ENCODE data around the gene DYNC1LI1.
"Not testable (repeated sequence)": the region's sequence is repeated elsewhere in the genome, so short reads cannot be mapped to it uniquely, and the experiment has no call there.

Gene DYNC1LI1

DNA sequence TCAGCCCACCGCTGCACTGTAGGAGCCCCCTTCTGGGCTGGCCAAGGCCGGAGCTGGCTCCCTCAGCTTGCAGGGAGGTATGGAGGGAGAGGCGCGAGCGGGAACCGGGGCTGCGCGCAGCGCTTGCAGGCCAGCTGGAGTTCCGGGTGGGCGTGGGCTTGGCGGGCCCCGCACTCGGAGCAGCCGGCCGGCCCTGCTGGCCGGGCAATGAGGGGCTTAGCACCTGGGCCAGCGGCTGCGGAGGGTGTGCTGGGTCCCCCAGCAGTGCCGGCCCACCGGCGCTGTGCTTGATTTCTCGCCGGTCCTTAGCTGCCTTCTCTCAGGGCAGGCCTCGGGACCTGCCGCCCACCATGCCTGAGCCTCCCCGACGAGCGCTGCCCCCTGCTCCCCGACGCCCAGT, 8.0 kb upstream of the DYNC1LI1 start:
- FAIRE-seq, result not testable (repeated sequence)

DNA sequence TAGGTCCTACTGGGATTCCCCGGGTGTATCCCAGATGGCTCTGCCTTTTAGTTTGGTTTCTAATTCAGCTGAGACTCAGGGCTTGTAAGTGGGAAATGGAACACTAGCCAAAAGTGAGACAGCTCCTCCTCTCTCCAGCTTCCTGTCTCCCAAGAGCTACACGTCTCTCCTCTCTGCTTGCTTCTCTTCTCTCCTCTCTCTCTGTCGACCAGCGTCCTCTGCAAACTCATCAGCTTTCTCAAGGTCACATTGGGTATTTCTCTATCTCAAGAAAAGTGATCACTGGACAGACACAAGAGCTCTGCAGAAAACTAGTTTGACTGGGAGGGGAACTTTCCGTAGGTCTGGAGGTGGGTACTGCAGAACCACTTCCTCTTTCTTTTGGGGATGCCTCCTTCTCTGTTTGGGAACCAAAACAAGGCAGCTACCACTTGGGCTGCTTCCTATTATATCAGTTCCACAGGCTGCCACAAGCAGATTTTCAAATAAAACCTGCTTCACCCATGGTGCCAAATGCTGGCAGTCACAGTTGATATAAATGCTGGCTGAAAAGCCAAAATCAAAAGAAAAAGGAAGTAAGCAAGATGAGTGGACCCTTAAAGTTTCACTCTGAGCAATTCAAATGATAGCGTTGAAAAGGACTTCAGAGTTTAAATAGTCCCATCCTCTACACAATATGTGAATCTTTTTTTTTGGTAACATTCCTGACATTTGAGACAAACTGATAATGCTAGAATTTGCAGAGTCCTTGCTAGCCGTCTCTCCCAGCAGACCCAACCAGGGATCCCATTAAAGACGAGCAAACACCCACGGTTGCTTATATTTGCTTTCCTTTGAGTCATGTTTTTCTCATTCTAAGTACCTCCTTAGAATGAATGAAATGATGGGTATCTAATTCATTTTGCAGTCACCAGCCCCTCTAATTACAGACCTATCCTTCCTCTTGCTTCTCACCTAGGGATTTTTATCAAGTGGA, 7.2 kb upstream of the DYNC1LI1 start:
- no peak for FAIRE-seq

DNA sequence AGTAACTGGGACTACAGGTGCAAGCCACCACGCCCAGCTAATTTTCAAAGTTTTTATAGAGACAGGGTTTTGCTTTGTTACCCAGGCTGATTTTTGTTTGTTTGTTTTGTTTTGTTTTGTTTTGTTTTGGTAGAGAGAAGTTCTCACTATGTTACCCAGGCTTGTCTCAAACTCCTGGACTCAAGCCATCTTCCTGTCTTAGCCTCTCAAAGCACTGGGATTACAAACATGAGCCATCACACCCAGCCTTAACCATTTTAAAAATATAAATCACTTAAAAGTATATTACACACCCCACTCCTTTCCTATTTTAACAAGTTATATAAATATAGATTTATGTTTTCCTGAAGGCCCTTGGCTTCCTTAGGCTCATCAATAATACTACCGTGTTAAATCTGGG, 6.5 kb upstream of the DYNC1LI1 start:
- no peak for FAIRE-seq

DNA sequence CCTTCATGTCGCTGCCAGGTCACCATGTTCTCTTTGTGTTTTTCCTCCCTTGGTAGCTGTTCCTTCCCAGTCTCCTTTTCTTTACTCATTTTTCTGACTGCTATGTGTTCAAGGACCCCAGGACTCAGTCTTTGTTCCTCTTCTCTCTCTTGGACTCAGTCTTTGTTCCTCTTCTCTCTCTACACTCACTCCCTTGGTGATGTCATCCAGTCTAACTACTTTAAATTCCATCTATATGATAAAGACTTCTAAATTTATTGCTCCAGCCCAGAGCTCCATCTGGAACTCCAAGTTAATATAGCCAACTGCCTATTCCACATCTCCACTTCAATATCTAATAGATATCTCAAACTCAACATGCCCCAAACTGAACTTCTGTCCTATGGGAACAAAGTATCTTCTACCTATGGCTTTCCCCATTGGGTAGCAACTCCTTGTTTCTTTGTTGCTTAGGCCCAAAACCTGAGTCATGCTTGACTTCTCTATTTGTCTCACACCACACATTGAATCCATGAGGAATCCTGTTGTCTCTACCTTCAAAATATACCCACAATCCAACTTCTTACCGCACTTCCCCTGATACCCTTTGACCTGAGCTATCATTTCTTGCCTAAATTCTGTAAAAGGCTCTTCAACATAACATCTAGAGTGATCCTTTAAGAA, 4.9 kb upstream of the DYNC1LI1 start:
- FAIRE-seq, result no peak

DNA sequence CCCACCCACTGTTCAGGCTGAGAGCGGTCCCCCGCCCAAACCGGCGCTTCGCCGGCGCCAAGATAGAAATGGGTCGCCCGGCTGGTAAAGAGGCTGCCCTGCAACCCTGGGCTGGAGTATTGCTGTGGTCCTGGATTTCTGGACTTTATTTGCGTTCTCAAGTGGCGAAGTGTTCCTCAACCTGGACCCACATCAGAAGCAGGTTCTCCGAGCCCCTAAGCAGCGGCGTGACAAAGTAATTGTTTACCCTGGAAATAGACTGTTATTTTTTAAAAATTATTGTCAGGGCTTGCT, 481 bp upstream of the DYNC1LI1 start:
- FAIRE-seq, result no peak

DNA sequence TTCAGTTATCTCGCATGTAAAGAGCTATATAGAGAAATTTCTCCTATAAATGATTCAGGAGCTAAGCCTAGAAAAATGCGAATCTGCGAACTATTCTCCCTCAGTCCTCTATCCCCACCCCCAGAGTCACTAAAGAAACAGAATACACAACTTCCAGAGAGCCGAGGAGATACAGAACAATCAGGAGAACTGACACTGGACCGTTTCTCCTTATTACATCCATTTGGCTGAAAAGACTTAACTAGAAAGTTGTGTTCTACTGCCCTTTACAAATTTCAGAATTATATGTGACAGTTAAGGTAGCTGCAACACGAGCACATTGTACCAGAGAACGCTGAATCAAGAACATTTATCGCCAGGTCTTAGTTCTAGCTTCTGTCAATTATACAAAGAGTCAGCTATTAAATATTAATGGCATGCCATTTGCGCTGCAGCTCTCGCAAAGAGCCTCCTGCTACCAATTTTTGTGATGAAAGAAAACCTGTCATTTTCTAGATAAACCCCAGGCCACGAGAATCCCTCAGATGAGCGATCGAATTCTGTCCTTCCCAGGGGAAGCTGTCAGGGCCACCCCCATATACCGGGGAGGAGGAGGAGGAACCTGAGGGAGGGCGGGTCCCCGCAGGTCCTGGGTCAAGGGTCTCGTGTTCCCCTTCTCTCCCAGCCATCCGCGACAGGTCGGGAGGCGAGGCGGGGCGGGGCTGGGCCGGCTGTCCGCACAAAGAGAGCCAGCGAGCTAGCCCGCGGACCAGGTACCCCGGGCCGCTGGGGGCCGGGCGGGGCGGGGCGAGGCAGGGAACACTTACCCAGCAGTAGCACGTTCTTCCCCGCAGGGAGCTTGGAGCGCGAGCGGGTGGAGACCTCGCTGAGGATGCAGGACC, 878 bp downstream of the DYNC1LI1 start:
- no peak for FAIRE-seq

DNA sequence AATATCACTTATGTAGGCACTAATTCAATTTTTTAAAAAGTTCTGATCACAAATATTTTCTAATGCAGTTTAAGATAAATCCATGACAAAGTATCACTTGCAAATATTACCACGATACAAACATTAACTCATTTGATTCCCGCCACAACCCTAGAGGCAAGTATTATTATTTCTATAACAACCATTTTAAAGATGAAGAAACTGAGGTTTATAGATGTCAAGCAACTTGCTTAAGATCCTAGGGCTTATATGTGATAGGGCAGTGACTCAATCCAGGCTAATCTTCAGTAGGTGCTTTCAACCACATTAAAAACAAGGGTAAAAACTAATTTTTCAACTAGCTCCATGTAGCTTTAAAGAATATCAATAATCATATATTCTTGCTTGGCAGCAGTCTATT, 1.7 kb downstream of the DYNC1LI1 start:
- FAIRE-seq, result no peak

DNA sequence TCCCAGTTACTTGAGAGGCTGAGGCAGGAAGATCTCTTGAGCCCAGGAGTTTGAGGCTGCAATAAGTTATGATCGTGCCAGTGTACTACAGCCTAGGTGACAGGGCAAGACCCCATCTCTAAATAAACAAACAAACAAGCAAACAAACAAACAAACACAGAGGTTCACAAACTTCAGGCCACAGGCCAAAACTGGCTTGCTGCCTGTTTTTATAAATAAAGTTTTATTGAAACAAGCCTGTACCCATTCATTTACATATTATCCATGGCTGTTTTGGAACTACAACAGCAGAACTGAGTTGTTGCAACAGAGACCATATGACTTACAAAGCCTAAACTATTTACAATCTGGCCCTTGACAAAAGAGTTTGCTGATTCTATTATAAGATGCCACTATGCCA, 6.5 kb downstream of the DYNC1LI1 start:
- FAIRE-seq, result no peak

DNA sequence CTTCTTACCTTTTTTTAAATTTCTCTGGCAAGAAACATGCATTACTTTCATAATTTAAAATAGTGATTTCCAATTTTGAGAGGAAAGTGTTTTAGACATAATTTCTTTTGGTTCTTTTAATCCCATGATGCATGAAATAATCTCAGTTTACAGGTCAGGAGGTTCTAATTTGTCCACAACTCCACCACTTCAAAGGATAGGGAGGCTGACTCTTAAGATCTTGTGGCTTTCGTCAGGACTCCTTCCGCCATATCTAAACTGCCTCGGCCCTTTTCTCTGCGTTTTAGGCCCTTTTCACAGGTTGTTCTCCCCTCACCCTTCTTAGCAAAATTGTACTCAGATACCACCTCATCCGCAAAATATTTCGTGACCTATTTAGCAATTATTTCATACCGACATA, 8.0 kb downstream of the DYNC1LI1 start:
- FAIRE-seq, result no peak

DNA sequence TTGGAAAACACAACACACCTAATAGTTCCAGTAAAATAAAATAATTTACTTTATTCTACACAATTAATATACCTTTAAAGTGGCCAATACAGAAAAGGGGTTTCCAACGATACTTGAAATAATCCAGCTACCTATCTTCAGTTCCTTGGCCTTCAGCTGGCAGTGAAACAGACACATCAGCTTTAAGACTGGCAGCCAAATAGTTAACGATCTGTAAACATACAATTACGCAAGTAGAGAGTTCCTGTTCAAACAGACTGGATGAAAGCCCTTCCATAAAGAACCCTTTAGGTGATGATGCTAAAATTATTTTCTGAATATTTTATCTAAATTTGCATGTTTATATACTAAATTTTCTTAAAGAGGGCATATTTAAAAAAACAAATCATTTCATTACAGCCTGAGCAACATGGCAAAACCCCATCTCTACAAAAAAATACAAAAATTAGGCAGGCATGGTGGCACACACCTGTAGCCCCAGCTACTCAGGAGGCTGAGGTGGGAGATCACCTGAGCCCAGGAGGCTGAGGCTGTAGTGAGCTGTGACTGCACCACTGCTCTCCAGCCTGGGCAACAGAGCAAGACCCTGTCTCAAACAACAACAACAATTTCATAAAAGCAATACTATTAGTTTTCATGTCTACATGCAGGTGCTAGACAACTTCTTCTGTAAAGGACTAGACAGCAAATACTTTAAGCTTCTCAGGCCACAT, 12.9 kb downstream of the DYNC1LI1 start:
- FAIRE-seq, result no peak

DNA sequence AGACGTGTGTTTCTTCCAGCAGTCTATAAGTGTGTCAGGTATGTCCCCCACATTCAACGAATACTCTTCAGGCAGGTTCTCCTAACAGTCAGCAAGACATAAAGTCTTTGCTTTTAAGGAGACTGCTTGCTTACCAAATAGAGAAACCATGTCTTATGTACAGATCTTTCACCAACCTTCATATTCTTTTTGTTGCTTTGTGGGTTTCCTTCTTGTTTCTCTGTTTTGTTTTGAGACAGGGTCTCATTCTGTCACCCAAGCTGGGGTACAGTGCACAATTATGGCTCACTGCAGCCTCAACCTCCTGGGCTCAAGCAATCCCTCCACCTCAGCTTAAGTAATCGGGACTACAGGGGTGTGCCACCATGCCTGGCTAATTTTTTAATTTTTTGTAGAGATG, 14.3 kb downstream of the DYNC1LI1 start:
- no peak for FAIRE-seq

DNA sequence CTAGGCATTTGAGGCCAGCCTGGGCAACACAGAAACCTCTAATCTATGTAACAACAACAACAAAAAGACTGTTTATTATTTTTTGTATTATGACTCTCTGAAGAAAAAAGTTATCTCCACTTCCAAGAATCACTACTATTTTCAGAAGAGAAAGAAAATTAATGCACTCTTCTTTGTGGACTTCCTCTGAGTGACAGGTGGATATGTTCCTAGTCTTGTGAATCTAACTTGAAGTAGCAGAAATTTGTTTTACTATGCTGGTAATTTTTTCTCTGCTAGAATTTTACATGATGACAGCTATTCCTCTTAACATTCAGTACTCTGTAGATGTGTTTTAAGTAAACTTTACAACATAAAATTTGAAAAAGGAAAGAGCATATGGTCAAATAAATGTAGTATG, 16.7 kb downstream of the DYNC1LI1 start:
- FAIRE-seq, result peak; percentile 37

DNA sequence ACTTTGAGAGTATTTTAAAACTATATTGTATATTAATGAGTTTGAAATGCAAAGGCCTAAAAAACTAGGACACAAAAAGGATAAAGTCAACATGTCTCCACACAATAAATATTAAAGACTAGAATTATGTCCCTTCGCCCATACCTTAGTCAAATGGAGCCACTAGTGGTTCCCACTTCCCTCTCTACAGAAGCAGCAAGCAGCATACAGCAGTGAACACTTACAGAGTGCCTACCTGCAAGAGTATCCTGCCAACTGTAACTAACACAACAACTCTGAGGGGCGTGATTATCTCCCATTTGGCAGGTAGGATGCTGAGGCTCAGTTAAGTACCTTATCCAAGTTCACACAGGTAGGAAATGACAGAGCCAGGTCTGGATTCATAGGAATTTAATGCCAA, 17.2 kb downstream of the DYNC1LI1 start:
- no peak for FAIRE-seq

DNA sequence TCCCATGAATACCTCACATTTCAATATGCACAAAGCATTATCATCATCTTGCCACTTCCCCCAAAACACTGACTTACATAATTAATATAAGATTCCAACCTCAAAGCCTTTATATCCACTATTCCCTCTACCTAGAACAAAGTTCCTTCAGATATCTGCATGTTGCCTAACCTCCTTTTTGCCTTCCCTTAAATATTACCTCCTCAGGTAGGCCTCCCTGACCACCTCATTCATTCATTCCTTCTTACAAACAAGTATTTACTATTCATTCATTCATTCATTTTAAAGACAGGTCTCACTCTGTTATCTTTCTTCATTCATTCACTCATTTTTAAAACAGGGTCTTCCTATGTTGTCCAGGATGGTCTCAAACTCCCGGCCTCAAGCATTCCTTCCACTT, 18.6 kb downstream of the DYNC1LI1 start:
- FAIRE-seq, result no peak

DNA sequence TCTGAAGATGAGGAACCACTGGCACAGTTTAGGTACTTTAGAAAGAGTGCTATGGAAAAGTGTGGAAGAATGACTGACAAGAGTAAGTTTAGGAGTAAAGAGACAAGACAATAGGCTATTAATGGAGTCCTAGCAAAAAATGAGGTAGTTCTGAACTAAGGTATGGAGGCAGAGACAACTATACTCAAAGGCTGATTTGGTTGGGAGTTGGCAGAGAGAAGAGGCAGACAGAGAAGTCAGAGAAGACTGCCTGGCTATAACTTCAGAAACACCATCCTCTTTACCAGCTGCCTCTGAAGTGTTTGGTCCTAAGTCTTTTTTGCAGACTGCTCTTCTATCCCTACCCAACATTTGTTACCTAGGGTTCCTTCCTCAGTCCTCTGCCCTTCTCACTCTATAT, 19.2 kb downstream of the DYNC1LI1 start:
- FAIRE-seq, result no peak

DNA sequence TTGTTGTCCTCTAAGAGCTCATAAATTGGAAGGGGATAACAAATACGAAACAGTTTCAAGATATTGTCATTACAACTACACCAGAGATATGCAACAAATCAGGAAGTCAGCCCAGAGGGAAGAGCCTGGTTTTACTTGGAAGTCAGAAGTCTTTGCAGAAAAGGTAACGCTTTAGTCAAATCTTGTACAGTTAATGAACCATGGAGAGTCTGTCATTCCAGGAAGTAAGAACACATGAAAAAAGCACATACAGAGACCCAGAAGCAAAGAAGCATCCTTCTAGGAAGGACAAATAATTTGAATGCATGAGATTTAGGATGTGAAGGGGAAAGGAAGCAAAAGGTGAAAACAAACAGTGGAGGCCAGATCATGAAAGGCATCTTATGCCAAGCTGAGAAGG, 19.6 kb downstream of the DYNC1LI1 start:
- FAIRE-seq, result no peak

DNA sequence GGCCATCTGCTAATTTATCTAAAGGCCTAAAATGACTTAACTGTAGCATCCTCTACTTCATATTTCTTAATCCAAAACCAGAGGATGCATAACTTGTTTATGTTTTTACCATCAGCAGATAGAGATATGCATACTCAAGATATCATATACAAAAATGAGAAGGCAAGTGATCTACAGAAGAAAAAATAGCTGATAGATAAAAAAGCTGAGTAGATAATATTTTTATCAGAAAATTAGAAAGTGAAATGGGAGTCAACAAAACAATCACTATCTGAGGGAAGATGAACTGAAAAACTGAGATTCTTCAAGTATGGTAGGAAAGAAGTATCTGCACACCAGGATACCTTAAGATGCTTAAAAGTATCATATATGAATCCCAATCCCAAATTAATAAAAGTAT, 25.4 kb downstream of the DYNC1LI1 start:
- FAIRE-seq, result no peak

DNA sequence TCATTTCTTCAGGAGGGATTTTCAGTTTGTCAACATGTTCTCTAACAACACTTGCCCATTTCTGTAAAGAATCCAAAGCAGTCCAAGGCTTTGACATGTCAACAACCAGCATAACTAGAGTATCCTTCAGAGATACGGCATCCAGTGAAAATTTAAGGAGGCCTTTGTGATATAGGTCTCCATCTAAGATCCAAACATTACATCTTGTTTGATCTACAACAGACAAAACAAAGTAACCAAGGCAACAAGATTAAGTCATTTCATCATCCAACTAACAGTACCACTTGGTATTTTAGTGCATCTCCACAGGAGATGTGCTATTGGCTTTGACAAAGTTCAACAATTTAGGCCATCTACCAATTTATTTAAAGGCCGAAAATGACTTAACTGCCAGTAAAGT, 25.8 kb downstream of the DYNC1LI1 start:
- FAIRE-seq, result peak; percentile 21

DNA sequence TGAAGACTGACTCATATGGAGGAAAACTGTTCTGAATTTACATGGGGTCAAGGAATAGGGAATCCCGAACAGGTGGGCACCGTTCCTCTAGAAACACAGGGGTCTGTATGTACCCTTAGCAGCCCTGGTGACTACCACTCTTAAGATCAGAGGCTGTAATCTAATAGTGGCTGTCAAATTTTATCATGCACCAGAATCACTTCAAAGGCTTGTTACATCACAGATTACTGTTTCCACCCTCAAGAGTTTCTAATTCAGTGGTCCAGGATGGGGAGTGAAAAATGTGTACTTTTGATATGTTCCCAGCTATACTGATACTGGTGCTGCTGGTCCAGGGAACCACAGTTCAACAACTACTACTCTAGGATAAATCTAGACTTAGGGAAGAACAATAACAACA, 27.9 kb downstream of the DYNC1LI1 start:
- no peak for FAIRE-seq

DNA sequence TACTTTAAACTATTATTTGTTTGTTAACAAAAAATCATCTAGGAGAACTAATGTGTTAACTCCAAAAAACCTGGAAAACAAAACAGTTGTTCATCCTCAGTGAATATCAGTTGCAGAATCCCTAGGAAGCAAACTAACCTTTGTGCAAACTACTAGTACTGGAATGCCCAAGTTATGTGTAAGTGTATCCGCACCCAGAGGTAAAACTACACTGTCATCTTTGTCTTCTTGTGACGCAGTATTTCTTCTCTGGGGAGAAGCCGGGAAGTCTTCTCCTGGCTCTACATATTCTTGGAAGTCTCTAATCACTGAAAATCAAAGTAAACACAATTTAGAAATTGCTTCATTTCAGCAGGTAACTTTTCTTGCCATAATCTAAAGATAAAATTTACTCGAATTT, 29.8 kb downstream of the DYNC1LI1 start:
- FAIRE-seq, result no peak

DNA sequence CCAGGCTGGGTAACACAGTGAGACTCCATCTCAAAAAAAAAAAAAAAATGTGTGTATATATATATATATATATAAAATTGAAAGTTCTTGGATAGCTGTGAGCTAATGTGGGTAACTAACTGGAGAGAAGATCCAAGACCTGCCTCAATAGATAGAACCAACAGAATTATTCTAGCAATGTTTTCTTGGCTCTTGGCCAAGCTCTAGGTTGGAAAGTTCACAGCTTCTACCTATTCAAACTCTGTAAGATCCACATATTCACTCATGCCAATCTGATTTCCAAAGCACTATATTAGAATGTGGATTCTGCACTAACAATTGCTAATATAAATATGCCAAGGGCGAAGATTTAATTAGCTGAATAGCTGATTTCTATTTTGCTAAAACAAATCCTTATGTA, 38.2 kb downstream of the DYNC1LI1 start:
- FAIRE-seq, result no peak

DNA sequence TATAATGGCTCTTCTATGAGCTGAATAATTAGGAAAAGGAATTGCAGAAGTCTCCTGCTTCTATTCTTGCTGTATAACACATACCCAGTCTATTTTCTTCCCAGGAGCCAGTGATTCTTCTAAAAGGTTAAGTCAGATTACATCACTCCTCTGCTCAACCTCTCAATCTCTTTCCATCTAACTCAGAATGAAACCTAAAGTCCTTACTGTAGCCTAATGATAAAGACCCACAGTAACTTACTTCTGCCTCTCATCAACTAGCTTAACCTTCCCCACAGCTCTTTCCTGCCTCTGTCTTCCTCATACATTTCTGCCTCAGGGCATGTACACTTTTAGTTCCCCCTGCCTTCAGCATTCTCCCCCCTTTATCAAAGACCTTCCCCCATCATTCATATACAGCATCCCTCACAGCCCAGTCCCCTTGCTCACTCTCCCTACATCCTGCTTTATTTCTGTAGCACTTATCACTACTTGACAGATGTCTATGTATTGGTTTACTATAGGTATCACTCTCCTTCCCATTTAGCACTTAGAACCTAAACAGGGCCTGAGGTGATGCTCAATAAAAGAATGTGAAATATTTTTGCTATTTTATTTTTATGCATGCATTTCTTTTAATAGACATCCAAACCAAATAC, 39.5 kb downstream of the DYNC1LI1 start:
- FAIRE-seq, result no peak

Measured in G401.6 (cell line).